BE2C (cell line): ENCODE results near the gene NXN.
A peak's percentile ranks its signal among the peaks of the same experiment; 100 is the strongest.
"Not testable (repeated sequence)": the region's sequence is repeated elsewhere in the genome, so short reads cannot be mapped to it uniquely, and the experiment has no call there.

Experiments used
- DNase-seq: peaks from one replicate; pipeline ENCODE4 v3.0.0-alpha.2; 2020
- H3K27me3 ChIP-seq: fragments of 250-450 bp; sonication (Bioruptor Pico); 2 replicates; pipeline ENCODE4 v1.5.1; 2020; ENCODE audit warnings: mild to moderate bottlenecking
- H3K36me3 ChIP-seq: fragments of 250-450 bp; sonication (Bioruptor Pico); 2 replicates; pipeline ENCODE4 v1.5.1; 2020; ENCODE audit warnings: mild to moderate bottlenecking
- H3K4me1 ChIP-seq: fragments of 250-450 bp; sonication (Bioruptor Pico); 2 replicates; pipeline ENCODE4 v1.5.1; 2020
- H3K4me3 ChIP-seq: 2 replicates; pipeline ENCODE4 v1.5.1; 2011; ENCODE audit warnings: low read depth, low read length
- H3K9me3 ChIP-seq: fragments of 250-450 bp; sonication (Bioruptor Pico); 2 replicates; pipeline ENCODE4 v1.5.1; 2020
- CTCF ChIP-seq: IDR thresholded peaks from 2 replicates; pipeline ENCODE4 v1.5.1; 2012; ENCODE audit warnings: mild to moderate bottlenecking, low read depth, low read length

Gene NXN

GRCh38 chr17:880443-881269 is 98.9 kb downstream of the NXN start:
- no peaks in the 10 kb centered on the region for H3K36me3 ChIP-seq
- no peaks in the 10 kb centered on the region for H3K4me1 ChIP-seq
- no peaks in the 10 kb centered on the region for H3K9me3 ChIP-seq
- no peak overlapping the region for H3K4me3 ChIP-seq
- no peaks in the 10 kb centered on the region for H3K27me3 ChIP-seq
- TF ChIP-seq CTCF, result no peak
- no peak for DNase-seq

GRCh38 chr17:879546-880442 is 99.8 kb downstream of the NXN start:
- H3K9me3 ChIP-seq, result no peaks in the 10 kb centered on the region
- H3K4me1 ChIP-seq, result no peaks in the 10 kb centered on the region
- no peak overlapping the region for H3K4me3 ChIP-seq
- no peaks in the 10 kb centered on the region for H3K27me3 ChIP-seq
- H3K36me3 ChIP-seq, result no peaks in the 10 kb centered on the region
- DNase-seq, result peak; percentile 15
- TF ChIP-seq CTCF, result peak; percentile 16; the same call in 1 of the 2 replicates

- H3K36me3 ChIP-seq, result no peaks in the 10 kb centered on the region
- TF ChIP-seq CTCF, result no peak
- H3K9me3 ChIP-seq, result no peaks in the 10 kb centered on the region
- H3K27me3 ChIP-seq, result no peaks in the 10 kb centered on the region
- H3K4me1 ChIP-seq, result no peaks in the 10 kb centered on the region
- DNase-seq, result no peak
- H3K4me3 ChIP-seq, result no peak overlapping the region
Measured at GRCh38 chr17:877630-878029, 101.9 kb downstream of the NXN start.

GRCh38 chr17:876272-876671 is 103.3 kb downstream of the NXN start:
- Histone ChIP-seq H3K27me3 (no peaks in the 10 kb centered on the region), H3K4me1 (no peaks in the 10 kb centered on the region), H3K9me3 (no peaks in the 10 kb centered on the region), H3K36me3 (no peaks in the 10 kb centered on the region), H3K4me3 (no peak overlapping the region)
- DNase-seq, result no peak
- TF ChIP-seq CTCF, result no peak

- not testable (repeated sequence) for H3K4me3 ChIP-seq, H3K9me3 ChIP-seq, H3K36me3 ChIP-seq, H3K4me1 ChIP-seq, H3K27me3 ChIP-seq, DNase-seq
Measured at GRCh38 chr17:874590-874989, 105.0 kb downstream of the NXN start.

GRCh38 chr17:872855-873254 is 106.7 kb downstream of the NXN start:
- Histone ChIP-seq H3K9me3 (no peaks in the 10 kb centered on the region), H3K27me3 (peaks cover 7% of the 10 kb centered on the region), H3K4me1 (no peaks in the 10 kb centered on the region), H3K36me3 (no peaks in the 10 kb centered on the region), H3K4me3 (no peak overlapping the region)
- DNase-seq, result no peak
- no peak for TF ChIP-seq CTCF
